ENCODE data around the gene KCNIP4.

GRCh38 chr4:21964762-21965319 is 16.3 kb upstream of the KCNIP4 start:
- TF ChIP-seq GABPA (IDR thresholded peaks at IDR 0.05; ENCODE audit: low read depth) (no peak), CTCF (IDR thresholded peaks at IDR 0.05; ENCODE audit: insufficient read depth, low read length) (no peak), POLR2AphosphoS5 (IDR thresholded peaks at IDR 0.05; ENCODE audit: low read depth) (no peak)

Data from HL-60 (cell line).